ENCODE results near the gene ASTN2.
"Not testable (repeated sequence)": the region's sequence is repeated elsewhere in the genome, so short reads cannot be mapped to it uniquely, and the experiment has no call there.

The ASTN2 gene

DNA sequence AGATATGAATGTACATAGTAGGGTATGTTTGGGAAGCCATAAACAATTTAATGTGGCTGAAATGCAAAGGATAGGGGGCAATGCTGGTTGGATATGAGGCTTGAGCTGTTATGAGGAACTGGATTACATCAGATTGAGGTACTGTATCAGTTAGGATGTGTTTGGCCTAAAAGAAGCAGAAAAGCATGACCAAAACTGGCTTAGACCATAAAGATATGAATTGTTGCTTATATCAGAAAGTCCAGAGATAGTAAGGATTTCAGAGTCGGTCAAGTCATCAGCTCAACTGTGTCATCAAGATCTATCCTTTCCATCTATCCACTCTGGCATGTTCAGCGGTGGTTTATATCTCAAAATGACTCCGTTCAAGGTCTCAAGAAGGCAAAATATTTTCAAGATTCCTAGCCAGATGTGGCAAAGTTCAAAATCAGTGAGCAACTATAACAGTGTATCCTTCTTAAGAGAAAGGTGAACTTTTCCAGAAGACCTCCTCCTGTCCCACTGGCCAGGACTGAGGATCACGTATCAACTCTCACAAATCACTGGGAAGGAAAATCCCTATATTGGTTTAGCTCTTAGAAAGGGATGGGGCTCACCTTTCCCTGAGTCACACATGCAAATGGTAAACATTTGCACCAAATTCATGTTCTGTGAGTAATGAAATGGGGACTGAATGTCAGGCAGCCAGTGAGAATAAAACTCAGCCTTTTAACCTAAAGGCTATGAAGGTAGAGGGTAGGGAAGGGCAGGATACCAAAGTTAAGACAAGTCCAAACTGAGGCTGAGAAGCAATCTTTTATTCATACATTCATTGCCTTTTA lies 469.9 kb downstream of the ASTN2 start:
- no peak for DNase-seq

DNA sequence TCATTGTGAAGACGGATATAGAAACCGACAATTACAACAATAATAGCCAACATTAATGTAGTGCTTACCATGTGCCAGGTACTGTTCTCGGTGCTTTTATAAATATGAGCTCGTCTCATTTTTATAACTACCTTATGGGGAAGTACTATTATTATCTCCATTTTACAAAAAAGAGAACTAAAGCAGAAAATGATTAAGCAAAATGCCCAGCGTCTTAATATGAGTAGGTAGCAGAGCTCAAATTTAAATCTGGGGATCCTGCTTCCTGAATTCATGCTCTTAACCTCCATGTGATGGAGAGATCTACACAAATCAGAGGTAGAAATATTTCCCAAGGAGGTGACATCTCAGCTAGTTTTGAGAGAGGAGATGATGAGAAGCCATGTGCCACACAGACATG lies 470.9 kb downstream of the ASTN2 start:
- DNase-seq: peak; percentile 44 to 57

DNA sequence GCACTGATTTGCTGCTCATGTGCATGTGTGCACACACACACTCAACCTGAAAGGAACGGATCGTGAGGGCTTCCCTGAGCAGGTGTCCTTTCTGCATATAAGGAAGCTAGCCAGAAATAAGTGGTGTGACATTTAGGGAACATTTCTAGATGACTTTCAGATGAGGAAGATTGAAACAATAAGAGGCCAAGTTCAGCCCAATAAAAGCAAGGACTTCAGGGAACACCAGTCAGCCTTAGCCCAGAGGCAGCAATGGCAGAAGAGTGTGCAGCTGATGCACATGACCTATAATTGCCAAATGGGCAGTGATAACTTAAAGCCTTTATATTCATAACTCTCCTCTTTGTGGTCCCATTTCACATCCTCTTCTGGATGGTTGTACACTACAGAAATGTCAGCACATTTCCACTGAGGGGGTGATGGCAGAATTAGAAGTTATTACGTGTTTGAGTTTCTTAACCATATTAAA lies 472.2 kb downstream of the ASTN2 start:
- no peak for DNase-seq

DNA sequence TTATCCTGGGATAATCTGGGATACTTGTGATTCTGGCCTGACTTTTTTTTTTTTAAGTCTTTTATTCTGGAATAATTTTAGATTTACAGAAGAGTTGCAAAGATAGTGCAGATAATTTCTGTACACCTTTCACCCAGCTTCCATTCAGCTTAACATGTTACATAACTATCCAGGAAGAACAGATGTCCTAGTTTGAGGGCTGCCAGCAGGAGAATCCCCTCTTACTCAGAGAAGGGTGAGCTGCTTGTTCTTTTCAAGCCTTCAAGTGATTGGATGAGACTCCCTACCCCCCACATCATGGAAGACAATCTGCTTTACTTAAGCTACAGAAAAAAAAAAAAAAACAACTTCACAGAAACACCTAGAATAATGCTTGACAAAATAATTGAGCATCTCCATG lies 473.6 kb downstream of the ASTN2 start:
- no peak for DNase-seq

DNA sequence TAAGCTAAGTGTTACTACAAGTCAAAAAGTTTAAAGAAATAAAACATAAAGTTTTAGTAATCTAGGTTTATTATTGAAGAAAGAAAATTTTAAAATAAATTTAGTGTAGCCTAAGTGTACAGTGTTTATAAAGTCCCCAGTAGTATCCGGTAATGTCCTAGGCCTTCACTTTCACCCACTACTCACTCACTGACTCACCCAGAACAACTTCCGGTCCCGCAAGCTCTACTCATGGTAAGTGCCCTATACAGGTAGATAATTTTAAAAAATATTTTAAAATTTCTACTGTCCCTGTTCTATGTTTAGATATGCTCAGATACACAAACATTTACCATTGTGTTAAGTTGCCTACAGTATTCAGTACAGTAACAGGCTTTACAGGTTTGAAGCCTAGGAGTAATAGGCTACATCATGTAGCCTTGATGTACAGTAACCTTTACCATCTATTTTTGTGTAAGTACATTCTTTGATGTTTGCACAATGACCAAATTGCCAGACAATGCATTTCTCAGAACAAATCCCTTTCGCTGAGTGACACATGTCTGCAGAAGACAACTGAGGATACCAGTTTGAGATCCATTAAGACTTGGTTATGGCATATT lies 474.1 kb downstream of the ASTN2 start:
- DNase-seq: no peak

DNA sequence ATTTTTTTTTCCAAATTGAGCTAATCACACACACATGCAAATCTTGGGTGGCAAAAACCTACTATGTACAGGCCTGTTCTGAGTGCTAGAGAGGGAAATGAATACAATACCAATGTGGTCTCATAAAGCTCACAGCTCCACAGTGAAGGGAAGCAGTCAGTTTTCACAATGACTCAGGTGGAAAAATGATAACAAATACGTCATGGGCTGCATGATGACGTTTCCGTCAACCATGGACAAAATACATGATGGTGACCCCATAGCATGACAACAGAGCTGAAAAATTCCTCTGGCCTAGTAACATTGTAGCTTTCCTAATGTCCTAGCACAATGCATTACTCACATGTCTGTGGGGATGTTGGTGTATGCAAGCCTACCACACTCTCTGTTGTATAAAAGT lies 475.2 kb downstream of the ASTN2 start:
- no peak for DNase-seq

DNA sequence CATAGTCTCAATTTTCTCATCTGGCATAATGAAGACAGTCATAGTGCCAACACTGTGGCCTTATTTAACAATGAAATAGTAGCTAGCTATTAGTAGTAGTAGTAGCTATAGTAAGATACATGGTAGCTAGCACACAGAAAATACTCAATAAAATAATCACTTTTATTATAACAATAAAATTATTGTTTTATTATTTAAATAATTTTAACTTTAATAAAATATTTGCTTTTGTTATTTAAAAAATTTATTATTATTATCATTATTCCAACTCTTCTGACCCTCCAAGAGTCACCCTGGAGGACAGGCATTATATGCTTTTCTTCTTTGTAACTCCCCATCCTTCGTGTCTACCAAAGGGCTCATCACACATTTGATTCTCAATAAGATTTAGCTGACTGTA lies 475.7 kb downstream of the ASTN2 start:
- DNase-seq: no peak

DNA sequence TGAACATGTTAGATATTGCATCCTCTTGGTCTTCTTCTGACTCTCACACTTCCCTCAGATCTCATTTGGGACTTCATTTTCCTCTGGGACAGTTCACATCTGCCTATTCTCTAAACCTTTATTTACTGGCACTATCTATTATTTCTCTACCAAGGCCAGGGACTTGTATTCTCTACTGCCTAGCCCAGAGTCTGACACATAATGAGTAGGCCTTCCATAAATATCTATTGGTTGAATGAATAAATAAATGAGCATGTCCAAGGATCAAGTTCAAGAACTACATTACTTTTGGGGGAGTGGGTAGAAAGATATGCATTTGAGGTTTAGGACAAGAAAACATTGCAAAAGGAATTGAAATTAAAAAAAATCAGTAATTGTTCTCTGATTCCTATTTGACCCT lies 477.5 kb downstream of the ASTN2 start:
- DNase-seq: no peak

DNA sequence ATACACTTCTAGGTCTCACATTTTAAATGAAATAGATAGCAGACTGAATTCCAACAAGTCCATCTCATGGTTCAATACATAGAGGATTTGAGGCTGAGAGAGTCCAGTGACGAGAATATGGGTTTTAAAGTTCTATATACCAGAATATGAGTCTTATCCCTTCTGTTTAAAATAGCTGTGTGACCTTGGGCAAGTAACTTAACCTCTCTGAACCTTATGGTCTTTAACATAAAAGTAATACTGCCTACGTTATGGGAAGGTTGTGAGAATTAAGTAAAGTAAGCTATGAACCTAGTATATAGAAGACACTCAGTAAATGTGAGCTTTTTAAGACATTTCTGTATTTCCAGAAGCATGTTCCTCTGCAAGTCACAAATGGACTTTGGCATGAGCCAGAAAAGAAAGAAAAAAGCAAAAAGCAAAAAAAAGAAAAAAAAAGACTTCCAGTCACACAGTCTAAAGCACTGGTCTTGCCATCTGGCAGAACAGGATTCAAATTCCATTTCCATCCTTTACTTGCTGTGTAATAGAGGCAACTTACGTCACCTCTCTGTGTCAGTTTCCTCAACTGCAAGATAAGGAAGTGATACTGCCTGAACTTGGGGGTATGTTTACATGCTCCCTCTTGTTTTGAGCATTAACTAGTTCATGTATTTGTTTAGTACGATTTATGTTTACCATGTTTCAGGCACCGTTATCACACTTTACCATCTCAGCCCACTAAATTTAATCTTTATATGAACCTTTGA lies 479.5 kb downstream of the ASTN2 start:
- DNase-seq: peak; percentile 60 to 67

DNA sequence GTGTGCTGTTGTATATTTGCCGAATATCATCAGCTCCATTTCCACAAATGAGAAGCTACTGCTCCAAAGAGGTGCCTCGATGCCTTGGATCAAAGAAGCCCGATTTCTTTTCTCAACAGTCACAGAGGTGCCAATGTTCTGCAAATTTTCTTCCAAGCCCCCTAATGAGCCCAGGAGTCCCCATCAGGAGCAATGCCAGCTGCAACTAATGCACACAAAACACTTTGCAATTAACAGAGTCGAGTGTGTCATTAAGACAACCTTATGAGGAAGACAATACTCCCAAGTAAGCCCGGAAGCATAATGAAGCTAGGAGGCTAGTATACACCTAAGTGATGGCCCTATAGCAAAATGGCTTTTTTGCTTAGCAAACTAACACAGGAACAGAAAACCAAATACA lies 480.7 kb downstream of the ASTN2 start:
- DNase-seq: no peak

DNA sequence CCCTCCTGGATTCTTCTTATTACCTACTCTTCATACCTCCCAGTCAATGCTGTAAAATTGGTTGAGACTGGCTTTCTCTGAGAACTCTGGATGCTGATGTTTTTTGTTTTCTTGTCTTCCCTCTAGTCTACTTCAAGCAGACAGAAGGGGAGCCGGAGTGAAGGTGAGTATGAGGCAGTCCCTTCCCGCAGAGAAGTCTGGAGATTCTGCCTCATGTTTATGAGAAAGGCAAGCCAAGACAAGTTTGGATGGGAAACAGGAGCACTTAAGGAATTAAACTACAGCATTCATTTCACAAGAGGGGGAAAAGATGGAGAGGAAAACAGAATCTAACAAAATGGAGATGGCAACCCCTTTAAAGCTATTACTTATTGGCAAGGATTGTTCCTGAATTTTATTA lies 481.6 kb downstream of the ASTN2 start:
- DNase-seq: no peak

DNA sequence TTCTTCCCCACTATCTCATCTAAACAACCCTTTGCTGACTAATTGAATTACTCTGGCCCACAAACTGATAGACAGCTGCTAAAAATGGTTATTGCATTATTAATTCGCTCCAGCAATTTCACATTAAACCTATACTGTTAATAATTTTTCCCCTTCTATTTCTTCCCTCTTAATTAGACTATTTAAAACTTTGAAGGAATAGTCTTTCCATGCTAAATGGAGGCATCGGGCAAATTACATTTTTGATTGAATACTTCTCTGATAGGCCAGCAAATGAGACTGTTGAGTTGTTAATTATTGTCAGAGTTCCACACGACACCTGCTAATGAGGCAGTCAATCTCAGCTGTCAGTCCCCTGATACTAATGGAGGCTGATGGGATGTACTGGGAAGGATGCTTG lies 485.2 kb downstream of the ASTN2 start:
- no peak for DNase-seq

DNA sequence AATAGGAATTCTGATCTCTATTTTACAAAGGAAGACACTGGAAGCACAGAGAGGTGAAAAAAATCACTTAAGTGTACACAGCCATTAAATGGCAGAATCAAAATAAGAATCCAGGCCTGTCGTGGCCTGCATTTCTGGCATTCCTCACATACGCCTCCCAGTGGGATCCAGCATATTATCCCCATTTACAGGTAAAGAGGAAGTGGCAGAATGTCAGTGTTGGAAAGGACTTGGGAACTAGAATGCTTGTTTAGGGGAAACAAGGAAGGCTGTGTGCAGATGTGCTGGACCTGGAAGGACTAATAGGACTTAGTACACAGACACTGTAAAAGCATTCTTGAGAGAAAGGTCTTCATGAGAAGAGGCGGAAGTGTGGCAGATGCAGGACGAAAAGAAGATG lies 486.0 kb downstream of the ASTN2 start:
- no peak for DNase-seq

DNA sequence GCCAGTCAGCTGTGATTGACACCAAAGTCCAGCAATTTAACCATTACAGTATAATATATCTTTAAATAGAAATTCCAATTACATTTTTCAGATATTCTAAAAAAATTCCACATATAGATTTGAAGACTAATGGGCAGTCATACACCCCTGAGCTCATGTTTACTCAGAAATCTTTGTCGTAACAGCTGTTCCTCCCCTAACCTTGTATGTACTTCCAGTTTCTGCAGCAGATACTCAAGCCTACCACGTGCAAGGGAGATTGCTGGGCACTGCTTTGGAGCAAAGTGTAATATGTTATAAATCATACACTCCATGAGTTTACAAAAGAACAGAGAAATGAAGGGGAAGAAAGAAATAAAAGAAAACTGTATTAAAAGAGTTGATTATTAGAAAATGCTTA lies 486.6 kb downstream of the ASTN2 start:
- peak; percentile 23 to 51 for DNase-seq

DNA sequence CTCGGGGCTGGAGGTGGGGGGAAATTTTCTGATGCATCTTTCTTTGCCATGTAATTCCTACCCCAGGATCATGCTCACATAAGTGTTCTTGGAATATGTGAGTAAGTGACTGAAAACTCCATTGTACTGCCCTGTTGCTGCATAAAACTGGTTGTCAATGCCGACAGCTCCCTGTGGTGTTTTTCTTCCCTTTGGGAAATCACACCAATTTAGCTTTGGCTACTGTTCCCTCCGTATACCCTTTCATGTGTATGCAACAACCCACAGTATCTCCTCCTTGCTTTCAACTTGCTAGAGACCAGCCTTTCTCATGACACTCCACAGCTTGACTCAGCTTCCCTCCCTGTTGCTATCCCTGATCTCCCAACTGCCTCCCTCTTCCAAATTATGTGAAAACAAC lies 487.1 kb downstream of the ASTN2 start:
- no peak for DNase-seq

DNA sequence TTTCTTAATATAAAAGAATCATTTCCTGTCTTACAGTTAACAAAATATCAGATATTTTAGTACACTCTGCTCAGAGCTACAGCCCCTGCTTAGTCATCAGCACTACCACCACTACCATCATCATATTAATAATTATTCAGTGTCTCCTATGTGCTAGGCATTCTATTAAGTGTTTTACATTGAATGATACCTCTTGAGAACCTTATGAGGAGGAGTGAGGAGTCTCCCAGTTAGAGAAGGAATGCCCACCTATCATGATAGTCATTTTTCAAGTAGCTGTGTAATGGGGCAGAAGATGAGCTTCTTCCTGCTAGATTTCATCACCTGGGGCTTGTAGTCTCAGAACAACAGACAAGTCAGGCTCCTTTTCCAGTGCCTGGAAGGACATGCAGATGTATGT lies 489.7 kb downstream of the ASTN2 start:
- DNase-seq: no peak

DNA sequence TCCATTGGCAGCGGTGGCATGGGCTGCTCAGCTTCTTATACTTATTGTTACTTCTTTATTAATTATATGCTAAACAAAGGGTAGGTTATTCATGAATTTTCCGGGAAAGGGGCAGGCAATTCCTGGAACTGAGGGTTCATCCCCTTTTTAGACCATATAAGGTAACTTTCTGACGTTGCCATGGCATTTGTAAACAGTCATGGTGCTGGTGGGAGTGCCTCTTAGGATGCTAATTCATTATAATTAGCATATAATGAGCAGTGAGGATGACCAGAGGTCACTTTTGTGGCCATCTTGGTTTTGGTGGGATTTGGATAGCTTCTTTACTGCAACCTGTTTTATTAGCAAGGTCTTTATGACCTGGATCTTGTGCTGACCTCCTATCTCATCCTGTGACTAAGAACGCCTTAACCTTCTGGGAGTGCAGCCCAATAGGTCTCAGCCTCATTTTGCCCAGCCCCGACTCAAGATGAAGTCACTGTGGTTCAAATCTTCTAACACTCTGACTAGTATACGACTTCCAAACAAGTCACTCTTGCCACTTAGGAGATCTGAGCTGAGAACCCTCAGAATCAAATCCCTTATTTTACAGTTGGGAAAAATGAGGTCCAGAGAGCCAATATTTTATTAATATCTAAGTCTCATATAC lies 490.3 kb downstream of the ASTN2 start:
- DNase-seq: no peak

DNA sequence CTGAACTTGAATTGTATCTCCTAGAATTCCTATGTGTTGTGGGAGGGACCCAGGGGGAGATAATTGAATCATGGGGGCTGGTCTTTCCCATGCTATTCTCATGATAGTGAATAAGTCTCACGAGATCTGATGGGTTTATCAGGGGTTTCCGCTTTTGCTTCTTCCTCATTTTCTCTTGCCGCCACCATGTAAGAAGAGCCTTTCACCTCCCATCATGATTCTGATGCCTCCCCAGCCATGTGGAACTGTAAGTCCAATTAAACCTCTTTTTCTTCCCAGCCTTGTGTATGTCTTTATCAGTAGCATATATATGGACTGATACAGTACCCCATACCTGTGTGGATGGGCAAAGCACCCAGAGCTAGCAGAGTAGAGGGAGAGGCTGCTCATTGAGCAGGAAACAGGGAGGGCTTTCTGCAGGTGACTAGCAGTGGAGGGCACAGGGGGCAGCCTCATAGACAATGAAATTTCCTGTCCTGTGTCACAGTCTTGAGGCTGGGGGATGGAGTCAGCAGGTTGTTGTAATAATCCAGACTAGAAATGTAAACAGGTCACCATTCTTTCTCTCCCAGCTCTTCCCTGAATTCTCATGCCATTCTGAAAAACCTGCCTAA lies 496.9 kb downstream of the ASTN2 start:
- not testable (repeated sequence) for DNase-seq

DNA sequence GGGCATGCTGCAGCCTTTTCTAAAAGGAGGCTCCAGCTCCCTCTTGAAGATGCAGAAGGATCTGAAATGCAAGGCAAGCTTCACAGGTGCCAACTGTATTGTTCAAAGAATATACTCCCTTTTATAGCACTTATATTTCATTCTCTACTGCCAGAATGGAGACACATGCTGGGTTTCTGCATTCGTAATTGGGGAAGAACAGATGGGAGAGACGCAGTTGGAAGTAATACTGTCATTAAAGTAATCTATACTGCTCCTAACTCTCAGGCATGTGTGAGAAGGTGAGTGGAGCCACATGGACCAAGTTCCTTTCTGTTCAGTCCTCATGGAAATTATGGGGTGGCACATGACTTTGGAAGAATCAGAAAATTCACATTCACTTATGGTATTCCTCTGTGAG lies 501.3 kb downstream of the ASTN2 start:
- DNase-seq: no peak

DNA sequence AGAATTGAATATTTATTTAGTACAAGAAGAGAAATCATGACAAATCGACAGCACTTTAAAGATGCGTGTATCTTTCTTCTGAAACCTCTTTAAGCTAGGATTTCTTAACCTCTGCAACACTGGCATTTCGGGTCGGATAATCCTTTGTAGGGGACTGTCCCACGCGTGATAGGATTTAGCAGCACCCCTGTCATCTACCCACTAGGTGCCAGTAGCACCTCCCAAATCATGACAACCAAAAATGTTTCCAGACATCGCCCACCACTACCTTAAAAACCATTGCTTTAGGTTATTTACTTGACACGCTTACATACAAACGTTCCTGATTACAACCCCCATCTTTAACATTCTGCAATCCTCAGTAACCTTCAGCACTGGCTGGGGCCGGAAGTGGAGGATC lies 504.7 kb downstream of the ASTN2 start:
- no peak for DNase-seq

DNA sequence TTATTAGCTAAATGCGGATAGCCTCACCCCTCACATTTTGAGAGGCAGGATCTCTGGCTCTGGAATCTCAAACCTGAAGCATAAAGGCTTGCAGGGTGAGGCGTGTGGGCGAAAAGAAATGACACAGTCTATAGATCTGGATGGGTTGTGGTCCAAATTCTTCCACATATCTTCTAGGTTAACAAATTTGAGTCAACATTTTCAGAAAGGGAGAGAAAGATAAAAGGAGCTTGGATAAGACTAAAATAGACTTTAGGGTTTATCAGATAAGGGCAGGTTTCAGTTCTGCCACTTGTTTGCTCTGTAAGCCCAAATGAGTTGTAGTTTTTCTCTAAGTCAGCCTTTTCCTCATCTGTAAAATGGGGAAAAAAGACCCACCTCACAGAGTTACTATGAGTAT lies 506.9 kb downstream of the ASTN2 start:
- no peak for DNase-seq

DNA sequence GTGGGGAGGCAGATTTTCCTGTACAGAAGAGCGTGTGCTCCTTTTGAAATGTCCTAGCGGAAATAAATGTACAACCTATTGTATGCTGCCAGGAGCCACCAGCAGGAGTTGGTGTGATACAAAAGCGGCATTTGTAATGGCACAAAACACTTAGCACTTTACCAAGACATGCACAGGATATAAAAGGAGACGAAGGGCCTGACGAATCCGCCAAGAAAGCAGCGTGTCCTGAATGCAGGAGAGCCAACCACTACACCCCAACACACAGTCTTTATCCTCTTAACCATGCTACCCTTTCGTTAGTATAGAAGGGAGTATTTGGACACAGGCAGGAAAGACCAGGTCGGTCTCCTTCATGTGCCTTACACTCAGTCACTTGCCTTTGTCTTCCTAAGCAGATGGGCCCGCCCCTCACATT lies 509.7 kb downstream of the ASTN2 start:
- no peak for DNase-seq

DNA sequence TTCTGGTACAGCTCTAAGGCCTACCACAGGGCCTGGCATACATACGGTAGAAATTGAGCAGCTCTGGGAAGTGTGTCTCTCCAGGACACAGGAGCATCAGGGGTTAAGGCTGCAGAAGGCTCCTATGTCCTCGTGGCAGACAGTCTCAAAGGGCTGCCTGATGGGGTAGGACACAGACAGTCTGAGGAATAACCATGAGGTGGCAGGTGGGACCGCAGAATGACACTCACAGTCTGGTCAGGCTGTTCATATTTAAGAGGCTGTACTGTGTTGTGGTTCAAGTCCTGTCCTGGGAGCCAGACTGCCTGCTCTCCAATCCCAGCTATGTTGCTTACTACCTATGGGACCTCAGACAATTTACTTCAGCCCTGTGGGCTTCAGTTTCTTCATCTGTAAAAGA lies 510.7 kb downstream of the ASTN2 start:
- DNase-seq: no peak
